ENCODE measurements around the gene NOTCH3.

DNA sequence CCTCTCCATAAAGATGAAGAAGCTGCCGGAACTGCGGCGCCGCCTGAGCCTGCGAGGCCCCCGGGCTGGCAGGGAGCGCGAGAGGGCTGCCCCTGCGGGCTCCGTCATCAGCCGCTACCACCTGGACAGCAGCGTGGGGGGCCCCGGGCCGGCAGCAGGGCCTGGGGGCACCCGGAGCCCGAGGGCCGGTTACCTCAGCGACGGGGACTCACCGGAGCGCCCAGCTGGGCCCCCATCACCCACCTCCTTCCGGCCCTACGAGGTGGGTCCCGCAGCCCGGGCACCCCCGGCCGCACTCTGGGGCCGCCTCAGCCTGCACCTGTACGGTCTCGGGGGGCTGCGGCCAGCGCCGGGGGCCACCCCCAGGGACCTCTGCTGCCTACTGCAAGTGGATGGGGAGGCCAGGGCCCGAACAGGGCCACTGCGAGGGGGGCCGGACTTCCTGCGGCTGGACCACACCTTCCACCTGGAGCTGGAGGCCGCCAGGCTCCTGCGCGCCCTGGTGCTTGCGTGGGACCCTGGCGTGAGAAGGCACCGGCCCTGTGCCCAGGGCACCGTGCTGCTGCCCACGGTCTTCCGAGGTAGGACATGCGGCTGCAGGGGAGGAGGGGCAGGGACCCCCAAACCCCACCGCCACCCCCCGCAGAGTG lies 90.9 kb downstream of the NOTCH3 start:
- no peak for TF ChIP-seq CTCF (conservative IDR thresholded peaks at IDR 0.05 in 1 of 2, IDR thresholded peaks at IDR 0.05 in 1 of 2; ENCODE audit: low read depth in 1 of 2, low read length in 2 of 2)
- TF ChIP-seq EZH2 (IDR thresholded peaks at IDR 0.05; ENCODE audit: low read length, missing control alignments) = no peak
